ENCODE results near the gene DUSP10. TPM values are rescaled to one million over a fixed set of nuclear protein-coding genes. Genes with fewer than 3 reads are reported as not detected.

DUSP10 gene
- total RNA-seq, 1 donor from 2014 or later: 5.0 TPM

- Mint-ChIP-seq H3K27ac (ENCODE audit: unreplicated experiment) (peak overlapping the region; percentile 58), H3K27me3 (ENCODE audit: unreplicated experiment) (no peaks in the 10 kb centered on the region), H3K4me3 (ENCODE audit: unreplicated experiment) (no peak overlapping the region), H3K9me3 (ENCODE audit: unreplicated experiment) (no peaks in the 10 kb centered on the region), H3K36me3 (ENCODE audit: low read depth, unreplicated experiment) (no peaks in the 10 kb centered on the region), H3K4me1 (ENCODE audit: unreplicated experiment) (peaks cover 28% of the 10 kb centered on the region)
- TF ChIP-seq, protein P1, sequence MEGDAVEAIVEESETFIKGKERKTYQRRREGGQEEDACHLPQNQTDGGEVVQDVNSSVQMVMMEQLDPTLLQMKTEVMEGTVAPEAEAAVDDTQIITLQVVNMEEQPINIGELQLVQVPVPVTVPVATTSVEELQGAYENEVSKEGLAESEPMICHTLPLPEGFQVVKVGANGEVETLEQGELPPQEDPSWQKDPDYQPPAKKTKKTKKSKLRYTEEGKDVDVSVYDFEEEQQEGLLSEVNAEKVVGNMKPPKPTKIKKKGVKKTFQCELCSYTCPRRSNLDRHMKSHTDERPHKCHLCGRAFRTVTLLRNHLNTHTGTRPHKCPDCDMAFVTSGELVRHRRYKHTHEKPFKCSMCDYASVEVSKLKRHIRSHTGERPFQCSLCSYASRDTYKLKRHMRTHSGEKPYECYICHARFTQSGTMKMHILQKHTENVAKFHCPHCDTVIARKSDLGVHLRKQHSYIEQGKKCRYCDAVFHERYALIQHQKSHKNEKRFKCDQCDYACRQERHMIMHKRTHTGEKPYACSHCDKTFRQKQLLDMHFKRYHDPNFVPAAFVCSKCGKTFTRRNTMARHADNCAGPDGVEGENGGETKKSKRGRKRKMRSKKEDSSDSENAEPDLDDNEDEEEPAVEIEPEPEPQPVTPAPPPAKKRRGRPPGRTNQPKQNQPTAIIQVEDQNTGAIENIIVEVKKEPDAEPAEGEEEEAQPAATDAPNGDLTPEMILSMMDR (IDR thresholded peaks at IDR 0.05; ENCODE audit: unreplicated experiment): no peak
- no peak for DNase-seq (ENCODE audit: low spot score)
Observed at GRCh38 chr1:221774054-221774842, 32.4 kb upstream of the DUSP10 start.

DNA sequence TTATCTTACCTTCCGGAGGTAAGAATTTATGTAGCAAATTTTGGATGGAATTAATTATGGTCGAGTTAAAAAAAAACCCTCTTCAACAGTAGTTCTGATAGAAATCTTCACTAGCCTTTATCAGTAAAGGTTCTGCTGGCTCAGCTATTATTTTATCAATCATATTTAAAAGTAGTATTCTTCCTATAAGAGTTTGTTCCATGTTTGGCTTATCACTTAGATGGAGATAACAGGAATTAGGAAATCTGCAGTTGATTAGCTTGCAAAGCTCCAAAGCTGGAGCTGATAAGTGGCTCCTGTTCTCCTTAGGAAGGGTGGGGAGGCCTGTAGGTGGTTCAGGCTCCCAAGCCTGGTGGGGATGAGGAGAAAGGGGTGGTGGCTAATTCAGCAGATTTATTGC is 31.5 kb upstream of the DUSP10 start:
- DNase-seq (ENCODE audit: low spot score): no peak
- Mint-ChIP-seq H3K4me1 (ENCODE audit: unreplicated experiment) (peaks cover 34% of the 10 kb centered on the region), H3K27ac (ENCODE audit: unreplicated experiment) (no peak overlapping the region), H3K27me3 (ENCODE audit: unreplicated experiment) (no peaks in the 10 kb centered on the region), H3K36me3 (ENCODE audit: low read depth, unreplicated experiment) (no peaks in the 10 kb centered on the region), H3K9me3 (ENCODE audit: unreplicated experiment) (no peaks in the 10 kb centered on the region), H3K4me3 (ENCODE audit: unreplicated experiment) (no peak overlapping the region)
- TF ChIP-seq, protein P1 (IDR thresholded peaks at IDR 0.05; ENCODE audit: unreplicated experiment): no peak

GRCh38 chr1:221772117-221772516 is 30.2 kb upstream of the DUSP10 start:
- Mint-ChIP-seq H3K4me1 (ENCODE audit: unreplicated experiment) (peaks cover 31% of the 10 kb centered on the region), H3K4me3 (ENCODE audit: unreplicated experiment) (no peak overlapping the region), H3K27me3 (ENCODE audit: unreplicated experiment) (no peaks in the 10 kb centered on the region), H3K9me3 (ENCODE audit: unreplicated experiment) (no peaks in the 10 kb centered on the region), H3K36me3 (ENCODE audit: low read depth, unreplicated experiment) (no peaks in the 10 kb centered on the region), H3K27ac (ENCODE audit: unreplicated experiment) (no peak overlapping the region)
- TF ChIP-seq, protein P1 (IDR thresholded peaks at IDR 0.05; ENCODE audit: unreplicated experiment): no peak
- DNase-seq (ENCODE audit: low spot score): no peak

DNA sequence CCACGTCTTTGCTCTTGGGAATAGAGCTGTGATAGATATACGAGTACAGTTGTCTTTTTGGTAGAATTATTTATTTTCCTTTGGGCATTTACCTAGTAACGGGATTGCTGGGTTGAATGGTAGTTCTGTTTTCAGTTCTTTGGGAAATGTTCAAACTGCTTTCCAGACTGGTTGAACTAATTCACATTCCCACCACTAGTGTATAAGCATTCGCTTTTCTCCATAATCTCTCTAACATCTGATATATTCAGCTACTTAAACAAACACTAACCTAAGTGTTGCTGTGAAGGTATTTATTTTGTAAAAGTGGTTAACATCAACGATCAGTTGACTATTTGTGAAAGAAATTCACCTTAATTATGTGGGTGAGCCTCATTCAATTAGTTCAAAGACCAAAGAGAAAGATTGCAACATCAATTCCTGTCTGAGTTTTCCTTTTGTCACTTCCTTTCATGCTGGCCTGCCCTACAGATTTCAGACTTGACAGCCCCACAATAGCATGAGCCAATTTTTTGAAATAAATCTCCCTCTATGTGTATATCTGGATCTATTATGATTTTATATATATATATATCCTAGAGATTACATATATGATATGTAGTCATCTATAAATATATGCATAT is 26.7 kb upstream of the DUSP10 start:
- Mint-ChIP-seq H3K9me3 (ENCODE audit: unreplicated experiment) (no peaks in the 10 kb centered on the region), H3K27ac (ENCODE audit: unreplicated experiment) (peak overlapping the region; percentile 26), H3K27me3 (ENCODE audit: unreplicated experiment) (peaks cover 3% of the 10 kb centered on the region), H3K4me3 (ENCODE audit: unreplicated experiment) (no peak overlapping the region), H3K36me3 (ENCODE audit: low read depth, unreplicated experiment) (no peaks in the 10 kb centered on the region), H3K4me1 (ENCODE audit: unreplicated experiment) (peaks cover 29% of the 10 kb centered on the region)
- TF ChIP-seq, protein P1 (IDR thresholded peaks at IDR 0.05; ENCODE audit: unreplicated experiment): peak; percentile 33
- no peak for DNase-seq (ENCODE audit: low spot score)

GRCh38 chr1:221766210-221766609 is 24.3 kb upstream of the DUSP10 start:
- H3K4me3 Mint-ChIP-seq (ENCODE audit: unreplicated experiment): no peak overlapping the region
- peaks cover 3% of the 10 kb centered on the region for H3K27me3 Mint-ChIP-seq (ENCODE audit: unreplicated experiment)
- H3K36me3 Mint-ChIP-seq (ENCODE audit: low read depth, unreplicated experiment): no peaks in the 10 kb centered on the region
- H3K4me1 Mint-ChIP-seq (ENCODE audit: unreplicated experiment): peaks cover 31% of the 10 kb centered on the region
- H3K9me3 Mint-ChIP-seq (ENCODE audit: unreplicated experiment): no peaks in the 10 kb centered on the region
- H3K27ac Mint-ChIP-seq (ENCODE audit: unreplicated experiment): no peak overlapping the region
- TF ChIP-seq, protein P1 (IDR thresholded peaks at IDR 0.05; ENCODE audit: unreplicated experiment): no peak
- no peak for DNase-seq (ENCODE audit: low spot score)

Data from endothelial cell (in vitro differentiated cells).